HG03175 (cell line): ENCODE data around the gene EPAS1.

Experiments
- ATAC-seq: cut with Tn5 transposase; IDR thresholded peaks from one replicate; pipeline ENCODE4 v1.9.1; 2021; ENCODE audit warnings: mild to moderate bottlenecking, moderate library complexity; ENCODE audit not compliant: unreplicated experiment

EPAS1 gene

GRCh38 chr2:46361920-46362666, 64.9 kb downstream of the EPAS1 start:
- ATAC-seq, result no peak

GRCh38 chr2:46362667-46363012, 65.4 kb downstream of the EPAS1 start:
- ATAC-seq, result no peak

GRCh38 chr2:46363535-46364170, 66.4 kb downstream of the EPAS1 start:
- ATAC-seq, result no peak

GRCh38 chr2:46364797-46365457, 67.7 kb downstream of the EPAS1 start:
- ATAC-seq, result no peak

- no peak for ATAC-seq
Measured at GRCh38 chr2:46365913-46366667, 68.9 kb downstream of the EPAS1 start.

GRCh38 chr2:46366668-46367052, 69.5 kb downstream of the EPAS1 start:
- no peak for ATAC-seq

GRCh38 chr2:46367286-46367685, 70.1 kb downstream of the EPAS1 start:
- ATAC-seq, result no peak

- no peak for ATAC-seq
Measured at GRCh38 chr2:46368401-46368800, 71.2 kb downstream of the EPAS1 start.

GRCh38 chr2:46369783-46370182, 72.6 kb downstream of the EPAS1 start:
- ATAC-seq, result no peak

- no peak for ATAC-seq
Measured at GRCh38 chr2:46371854-46372253, 74.6 kb downstream of the EPAS1 start.

GRCh38 chr2:46372475-46372874, 75.3 kb downstream of the EPAS1 start:
- no peak for ATAC-seq

- no peak for ATAC-seq
Measured at GRCh38 chr2:46373238-46373637, 76.0 kb downstream of the EPAS1 start.

GRCh38 chr2:46375566-46376125, 78.4 kb downstream of the EPAS1 start:
- no peak for ATAC-seq

- ATAC-seq, result no peak
Measured at GRCh38 chr2:46376586-46376985, 79.4 kb downstream of the EPAS1 start.

- no peak for ATAC-seq
Measured at GRCh38 chr2:46377101-46377581, 79.9 kb downstream of the EPAS1 start.

- no peak for ATAC-seq
Measured at GRCh38 chr2:46377666-46378560, 80.7 kb downstream of the EPAS1 start.

- ATAC-seq, result no peak
Measured at GRCh38 chr2:46378616-46379015, 81.4 kb downstream of the EPAS1 start.

GRCh38 chr2:46379213-46380037, 82.2 kb downstream of the EPAS1 start:
- no peak for ATAC-seq
